ENCODE measurements around the gene SELENOV.
"Not testable (repeated sequence)": the region's sequence is repeated elsewhere in the genome, so short reads cannot be mapped to it uniquely, and the experiment has no call there.

Gene SELENOV

GRCh38 chr19:39514840-39515550 lies at the start of gene SELENOV:
Gene SELENOV, plus strand, starts transcription at chr19:39515139. Its CDS starts 74 bp downstream, at chr19:39515213.
- peak; percentile 35 for DNase-seq

GRCh38 chr19:39465956-39466747 lies 48.8 kb upstream of the SELENOV start:
- DNase-seq: no peak

- no peak for DNase-seq
These were observed 47.0 kb upstream of the SELENOV start for GRCh38 chr19:39467941-39468340.

- DNase-seq: no peak
These were observed 45.9 kb upstream of the SELENOV start for GRCh38 chr19:39469036-39469435.

- no peak for DNase-seq
These were observed 45.4 kb upstream of the SELENOV start for GRCh38 chr19:39469567-39469966.

GRCh38 chr19:39470724-39471339 lies 44.1 kb upstream of the SELENOV start:
- DNase-seq: no peak

- no peak for DNase-seq
These were observed 43.0 kb upstream of the SELENOV start for GRCh38 chr19:39471756-39472536.

GRCh38 chr19:39472746-39473442 lies 42.0 kb upstream of the SELENOV start:
- DNase-seq: no peak

- no peak for DNase-seq
These were observed 41.4 kb upstream of the SELENOV start for GRCh38 chr19:39473443-39473960.

GRCh38 chr19:39474139-39474620 lies 40.8 kb upstream of the SELENOV start:
- peak; percentile 13 for DNase-seq

- DNase-seq: no peak
These were observed 39.2 kb upstream of the SELENOV start for GRCh38 chr19:39475748-39476147.

GRCh38 chr19:39479319-39479801 lies 35.6 kb upstream of the SELENOV start:
- not testable (repeated sequence) for DNase-seq

- DNase-seq: no peak
These were observed 35.0 kb upstream of the SELENOV start for GRCh38 chr19:39479916-39480315.

- DNase-seq: peak; percentile 97
These were observed 34.4 kb upstream of the SELENOV start, which contains the start of gene TIMM50 for GRCh38 chr19:39480337-39481228. Gene TIMM50, plus strand, starts transcription at chr19:39480838. Its CDS starts 16 bp downstream, at chr19:39480854.

- DNase-seq: no peak
These were observed 33.8 kb upstream of the SELENOV start for GRCh38 chr19:39481229-39481545.

- DNase-seq: no peak
These were observed 33.3 kb upstream of the SELENOV start for GRCh38 chr19:39481676-39482075.

GRCh38 chr19:39483141-39483540 lies 31.8 kb upstream of the SELENOV start:
- DNase-seq: no peak

- no peak for DNase-seq
These were observed 25.2 kb upstream of the SELENOV start for GRCh38 chr19:39489756-39490155.

- DNase-seq: no peak
These were observed 22.7 kb upstream of the SELENOV start for GRCh38 chr19:39492225-39492624.

- DNase-seq: no peak
These were observed 22.2 kb upstream of the SELENOV start for GRCh38 chr19:39492788-39493187.

- DNase-seq: no peak
These were observed 20.3 kb upstream of the SELENOV start for GRCh38 chr19:39494661-39495060.

Measured in NCI-H2171 (cell line).